ENCODE data around the gene LGR5. TPM values are rescaled to one million over a fixed set of nuclear protein-coding genes. Genes with fewer than 3 reads are reported as not detected.
"Not testable (repeated sequence)": the region's sequence is repeated elsewhere in the genome, so short reads cannot be mapped to it uniquely, and the experiment has no call there.

LGR5 gene
- total and polyA plus RNA-seq, 2 donors = 0.14 to 2.0 TPM

- DNase-seq (ENCODE audit: extremely low spot score) = no peak
- WGBS = 22% methylated on average over 2 of the region's 2 CpGs
- Histone ChIP-seq H3K4me1 (ENCODE audit: insufficient read depth) (no peaks in the 10 kb centered on the region), H3K27ac (ENCODE audit: low read depth) (no peak overlapping the region), H3K4me3 (ENCODE audit: low read depth, low read length) (no peak overlapping the region), H3K36me3 (ENCODE audit: insufficient read depth) (no peaks in the 10 kb centered on the region)
Observed at GRCh38 chr12:71524626-71525025, 85.0 kb downstream of the LGR5 start.

DNA sequence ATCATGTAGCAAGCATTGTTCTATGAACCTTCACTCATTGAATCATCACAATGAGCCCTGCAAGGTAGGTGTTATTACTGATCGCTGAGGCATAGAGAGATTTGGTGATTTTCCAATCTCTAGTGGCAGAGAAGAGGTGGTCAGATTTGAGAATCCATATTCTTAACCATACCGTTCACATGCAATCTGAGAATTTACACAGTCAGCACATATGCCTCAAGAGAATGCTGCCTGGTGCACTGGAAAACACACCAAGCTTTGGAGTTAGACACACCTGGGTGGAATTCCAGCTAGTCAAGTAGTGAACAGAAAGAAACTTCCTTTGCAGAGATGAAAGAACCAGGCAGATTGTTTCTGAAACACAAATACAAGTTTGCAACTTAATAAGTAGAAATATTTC, 94.1 kb downstream of the LGR5 start:
- Histone ChIP-seq H3K36me3 (ENCODE audit: insufficient read depth) (no peaks in the 10 kb centered on the region), H3K4me1 (ENCODE audit: insufficient read depth) (no peaks in the 10 kb centered on the region), H3K4me3 (ENCODE audit: low read depth, low read length) (no peak overlapping the region), H3K27ac (ENCODE audit: low read depth) (no peak overlapping the region)
- DNase-seq (ENCODE audit: extremely low spot score) = no peak
- 78% methylated on average over 2 of the region's 2 CpGs for WGBS

DNA sequence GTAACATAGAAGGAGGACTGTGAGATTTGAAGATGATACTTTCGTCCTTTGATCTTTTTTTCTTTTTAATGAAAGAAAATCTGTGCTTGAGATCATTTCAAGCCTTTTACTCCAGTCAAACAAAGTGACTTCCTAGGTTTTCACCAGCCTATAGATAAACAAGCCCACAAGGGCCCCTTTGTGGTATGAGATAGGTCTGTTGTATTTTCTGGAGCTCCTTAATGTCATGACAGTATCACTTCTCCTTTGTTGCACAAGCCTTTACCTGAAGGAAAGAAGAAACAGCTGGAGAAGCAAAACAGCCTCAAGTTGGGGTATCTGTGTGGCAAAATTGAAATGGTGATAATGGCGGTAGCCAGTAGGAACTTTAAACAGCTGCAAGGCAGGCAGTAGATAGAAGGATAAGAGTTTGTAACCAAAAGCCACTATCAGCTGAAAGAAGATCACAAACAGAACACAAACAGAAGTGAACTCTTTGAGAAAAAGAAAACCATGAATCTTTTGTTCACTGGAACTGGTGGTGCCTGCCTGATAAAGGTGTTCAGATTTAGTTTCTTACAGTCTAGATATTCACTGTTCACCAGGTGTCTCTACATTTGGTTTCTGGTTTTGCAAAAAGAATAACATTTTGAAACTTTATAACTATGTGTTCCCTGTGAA, 96.8 kb downstream of the LGR5 start:
- H3K36me3 ChIP-seq (ENCODE audit: insufficient read depth) = no peaks in the 10 kb centered on the region
- H3K4me1 ChIP-seq (ENCODE audit: insufficient read depth) = no peaks in the 10 kb centered on the region
- no peak overlapping the region for H3K4me3 ChIP-seq (ENCODE audit: low read depth, low read length)
- no peak overlapping the region for H3K27ac ChIP-seq (ENCODE audit: low read depth)
- 67% methylated on average over 2 of the region's 2 CpGs for WGBS
- DNase-seq (ENCODE audit: extremely low spot score) = no peak

- DNase-seq (ENCODE audit: extremely low spot score) = no peak
- 75% methylated on average over 3 of the region's 3 CpGs for WGBS
- H3K4me3 ChIP-seq (ENCODE audit: low read depth, low read length) = no peak overlapping the region
- H3K36me3 ChIP-seq (ENCODE audit: insufficient read depth) = no peaks in the 10 kb centered on the region
- no peak overlapping the region for H3K27ac ChIP-seq (ENCODE audit: low read depth)
- no peaks in the 10 kb centered on the region for H3K4me1 ChIP-seq (ENCODE audit: insufficient read depth)
Observed at GRCh38 chr12:71536939-71537622, 97.5 kb downstream of the LGR5 start.

DNA sequence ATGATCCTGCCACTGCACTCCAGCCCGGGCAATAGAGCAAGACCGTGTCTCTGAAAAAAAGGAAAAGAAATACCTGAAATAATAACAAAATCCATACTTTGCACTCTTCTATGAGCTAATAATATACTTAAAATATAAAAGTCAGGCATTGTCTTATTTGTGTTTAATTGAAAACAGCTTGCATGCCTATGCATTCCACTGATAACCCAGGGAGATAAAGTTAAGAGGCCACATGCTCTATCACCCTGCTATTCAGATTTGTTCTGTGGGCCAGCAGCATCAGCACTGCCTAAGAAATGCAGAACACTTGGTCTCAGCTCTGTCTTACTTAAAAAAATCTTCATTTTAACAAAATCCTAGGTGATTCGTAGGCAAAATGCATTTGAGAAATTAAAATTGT, 99.2 kb downstream of the LGR5 start:
- WGBS = 73% methylated on average over 3 of the region's 3 CpGs
- Histone ChIP-seq H3K36me3 (ENCODE audit: insufficient read depth) (no peaks in the 10 kb centered on the region), H3K4me3 (ENCODE audit: low read depth, low read length) (no peak overlapping the region), H3K27ac (ENCODE audit: low read depth) (no peak overlapping the region), H3K4me1 (ENCODE audit: insufficient read depth) (no peaks in the 10 kb centered on the region)
- DNase-seq (ENCODE audit: extremely low spot score) = no peak

GRCh38 chr12:71541583-71541982, 102.0 kb downstream of the LGR5 start:
- H3K27ac ChIP-seq (ENCODE audit: low read depth) = no peak overlapping the region
- 58% methylated on average over 1 of the region's 1 CpG for WGBS
- H3K4me3 ChIP-seq (ENCODE audit: low read depth, low read length) = no peak overlapping the region
- DNase-seq (ENCODE audit: extremely low spot score) = no peak
- no peaks in the 10 kb centered on the region for H3K4me1 ChIP-seq (ENCODE audit: insufficient read depth)
- no peaks in the 10 kb centered on the region for H3K36me3 ChIP-seq (ENCODE audit: insufficient read depth)

- Histone ChIP-seq H3K4me3 (ENCODE audit: low read depth, low read length) (no peak overlapping the region), H3K27ac (ENCODE audit: low read depth) (no peak overlapping the region), H3K4me1 (ENCODE audit: insufficient read depth) (no peaks in the 10 kb centered on the region), H3K36me3 (ENCODE audit: insufficient read depth) (no peaks in the 10 kb centered on the region)
- 97% methylated on average over 2 of the region's 2 CpGs for WGBS
- DNase-seq (ENCODE audit: extremely low spot score) = no peak
Observed at GRCh38 chr12:71546322-71546861, 106.8 kb downstream of the LGR5 start.

GRCh38 chr12:71548893-71549292, 109.3 kb downstream of the LGR5 start:
- H3K27ac ChIP-seq (ENCODE audit: low read depth) = no peak overlapping the region
- WGBS = 52% methylated on average over 3 of the region's 3 CpGs
- DNase-seq (ENCODE audit: extremely low spot score) = no peak
- H3K4me1 ChIP-seq (ENCODE audit: insufficient read depth) = no peaks in the 10 kb centered on the region
- no peak overlapping the region for H3K4me3 ChIP-seq (ENCODE audit: low read depth, low read length)
- no peaks in the 10 kb centered on the region for H3K36me3 ChIP-seq (ENCODE audit: insufficient read depth)

- Histone ChIP-seq H3K4me3 (ENCODE audit: low read depth, low read length) (no peak overlapping the region), H3K36me3 (ENCODE audit: insufficient read depth) (no peaks in the 10 kb centered on the region), H3K4me1 (ENCODE audit: insufficient read depth) (no peaks in the 10 kb centered on the region), H3K27ac (ENCODE audit: low read depth) (no peak overlapping the region)
- WGBS = 39% methylated on average over 3 of the region's 3 CpGs
- DNase-seq (ENCODE audit: extremely low spot score) = no peak
Observed at GRCh38 chr12:71551529-71551928, 111.9 kb downstream of the LGR5 start.

DNA sequence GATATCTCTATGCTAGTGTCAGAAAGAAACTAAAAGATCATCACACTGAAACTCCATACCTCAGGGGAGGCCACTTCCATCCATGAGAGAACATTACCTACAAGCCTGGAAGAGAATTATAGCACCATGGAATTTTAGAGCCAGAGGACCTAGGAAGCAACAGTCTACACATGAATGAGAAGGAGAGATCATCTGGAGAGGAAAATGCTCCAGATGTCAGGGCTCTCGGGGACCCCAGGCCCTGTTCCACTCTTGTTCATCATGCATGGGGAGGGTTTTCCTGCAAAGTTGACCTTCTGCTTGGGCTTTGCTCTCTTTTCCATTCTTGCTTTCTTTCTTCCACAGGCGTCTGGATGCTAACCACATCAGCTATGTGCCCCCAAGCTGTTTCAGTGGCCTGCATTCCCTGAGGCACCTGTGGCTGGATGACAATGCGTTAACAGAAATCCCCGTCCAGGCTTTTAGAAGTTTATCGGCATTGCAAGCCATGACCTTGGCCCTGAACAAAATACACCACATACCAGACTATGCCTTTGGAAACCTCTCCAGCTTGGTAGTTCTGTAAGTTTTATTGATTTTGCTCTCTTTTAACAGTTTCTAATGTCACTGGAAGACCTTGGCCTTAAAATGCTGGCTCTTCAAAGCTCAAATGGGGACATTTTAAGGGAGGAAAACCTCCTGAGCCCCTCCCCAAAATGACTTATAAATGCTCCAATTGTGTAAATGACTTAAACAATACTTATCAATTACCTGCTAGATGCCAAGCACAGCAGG, 113.3 kb downstream of the LGR5 start:
- Histone ChIP-seq H3K36me3 (ENCODE audit: insufficient read depth) (no peaks in the 10 kb centered on the region), H3K4me3 (ENCODE audit: low read depth, low read length) (no peak overlapping the region), H3K4me1 (ENCODE audit: insufficient read depth) (no peaks in the 10 kb centered on the region), H3K27ac (ENCODE audit: low read depth) (no peak overlapping the region)
- DNase-seq (ENCODE audit: extremely low spot score) = no peak
- WGBS = 86% methylated on average over 5 of the region's 5 CpGs

- no peaks in the 10 kb centered on the region for H3K36me3 ChIP-seq (ENCODE audit: insufficient read depth)
- no peak overlapping the region for H3K4me3 ChIP-seq (ENCODE audit: low read depth, low read length)
- DNase-seq (ENCODE audit: extremely low spot score) = no peak
- H3K4me1 ChIP-seq (ENCODE audit: insufficient read depth) = no peaks in the 10 kb centered on the region
- 44% methylated on average over 1 of the region's 1 CpG for WGBS
- no peak overlapping the region for H3K27ac ChIP-seq (ENCODE audit: low read depth)
Observed at GRCh38 chr12:71555191-71555590, 115.6 kb downstream of the LGR5 start.

GRCh38 chr12:71555789-71556188, 116.2 kb downstream of the LGR5 start:
- not testable (repeated sequence) for H3K4me3 ChIP-seq (ENCODE audit: low read depth, low read length); H3K36me3 ChIP-seq (ENCODE audit: insufficient read depth); H3K4me1 ChIP-seq (ENCODE audit: insufficient read depth); H3K27ac ChIP-seq (ENCODE audit: low read depth); DNase-seq (ENCODE audit: extremely low spot score)
- WGBS = 98% methylated on average over 1 of the region's 1 CpG

- H3K4me3 ChIP-seq (ENCODE audit: low read depth, low read length) = no peak overlapping the region
- H3K4me1 ChIP-seq (ENCODE audit: insufficient read depth) = no peaks in the 10 kb centered on the region
- no peak overlapping the region for H3K27ac ChIP-seq (ENCODE audit: low read depth)
- H3K36me3 ChIP-seq (ENCODE audit: insufficient read depth) = no peaks in the 10 kb centered on the region
- no peak for DNase-seq (ENCODE audit: extremely low spot score)
Observed at GRCh38 chr12:71556448-71556847, 116.8 kb downstream of the LGR5 start.

DNA sequence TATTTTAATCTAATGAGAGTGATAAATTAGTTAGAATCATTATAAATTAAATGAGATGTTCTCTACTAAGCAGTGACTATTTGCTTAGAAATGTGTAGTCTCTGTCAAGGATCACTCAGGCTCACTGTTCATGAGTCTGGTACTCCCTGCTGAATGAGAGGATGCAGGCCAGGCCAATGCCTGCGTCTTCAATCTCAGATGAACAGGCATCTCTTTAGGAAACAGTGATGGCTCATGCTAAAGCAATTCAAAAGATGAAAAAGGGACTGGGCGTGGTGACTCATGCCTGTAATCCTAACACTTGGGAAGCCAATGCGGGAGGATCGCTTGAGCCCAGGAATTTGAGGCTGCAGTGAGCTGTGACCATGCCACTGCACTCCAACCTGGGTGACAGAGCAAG, 117.3 kb downstream of the LGR5 start:
- H3K27ac ChIP-seq (ENCODE audit: low read depth) = no peak overlapping the region
- H3K4me3 ChIP-seq (ENCODE audit: low read depth, low read length) = no peak overlapping the region
- WGBS = 80% methylated on average over 4 of the region's 4 CpGs
- no peaks in the 10 kb centered on the region for H3K36me3 ChIP-seq (ENCODE audit: insufficient read depth)
- H3K4me1 ChIP-seq (ENCODE audit: insufficient read depth) = no peaks in the 10 kb centered on the region
- no peak for DNase-seq (ENCODE audit: extremely low spot score)

Data from urinary bladder (tissue), 4 donors.